Measurements from ENCODE around the gene ME1.

Gene ME1

DNA sequence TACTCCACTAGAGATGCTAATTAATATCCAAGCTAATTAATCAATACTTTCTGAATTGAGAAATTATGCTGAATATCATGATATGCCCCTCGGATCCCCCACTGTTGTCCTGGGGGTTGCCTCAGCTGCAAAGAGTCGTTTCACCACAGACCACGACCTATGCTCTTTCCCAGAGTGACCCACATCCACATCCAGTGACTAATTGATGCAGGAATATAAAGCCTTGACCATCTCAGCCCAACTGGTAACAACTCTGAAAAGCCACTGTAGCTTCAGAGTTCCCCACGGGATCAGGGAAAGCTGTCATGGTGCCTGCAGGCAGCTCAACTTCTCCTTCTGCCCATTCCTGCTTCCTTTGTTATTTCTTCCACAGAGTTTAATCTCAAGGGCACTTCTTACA is 120.8 kb downstream of the ME1 start:
- H3K4me3 ChIP-seq (replicated peaks; ENCODE audit: low read depth, low read length) = no peak overlapping the region
- TF ChIP-seq, protein P1, sequence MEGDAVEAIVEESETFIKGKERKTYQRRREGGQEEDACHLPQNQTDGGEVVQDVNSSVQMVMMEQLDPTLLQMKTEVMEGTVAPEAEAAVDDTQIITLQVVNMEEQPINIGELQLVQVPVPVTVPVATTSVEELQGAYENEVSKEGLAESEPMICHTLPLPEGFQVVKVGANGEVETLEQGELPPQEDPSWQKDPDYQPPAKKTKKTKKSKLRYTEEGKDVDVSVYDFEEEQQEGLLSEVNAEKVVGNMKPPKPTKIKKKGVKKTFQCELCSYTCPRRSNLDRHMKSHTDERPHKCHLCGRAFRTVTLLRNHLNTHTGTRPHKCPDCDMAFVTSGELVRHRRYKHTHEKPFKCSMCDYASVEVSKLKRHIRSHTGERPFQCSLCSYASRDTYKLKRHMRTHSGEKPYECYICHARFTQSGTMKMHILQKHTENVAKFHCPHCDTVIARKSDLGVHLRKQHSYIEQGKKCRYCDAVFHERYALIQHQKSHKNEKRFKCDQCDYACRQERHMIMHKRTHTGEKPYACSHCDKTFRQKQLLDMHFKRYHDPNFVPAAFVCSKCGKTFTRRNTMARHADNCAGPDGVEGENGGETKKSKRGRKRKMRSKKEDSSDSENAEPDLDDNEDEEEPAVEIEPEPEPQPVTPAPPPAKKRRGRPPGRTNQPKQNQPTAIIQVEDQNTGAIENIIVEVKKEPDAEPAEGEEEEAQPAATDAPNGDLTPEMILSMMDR (IDR thresholded peaks at IDR 0.05; ENCODE audit: low read depth, low read length, missing control alignments) = no peak
- DNase-seq (ENCODE audit: extremely low read depth, low read depth) = no peak

DNA sequence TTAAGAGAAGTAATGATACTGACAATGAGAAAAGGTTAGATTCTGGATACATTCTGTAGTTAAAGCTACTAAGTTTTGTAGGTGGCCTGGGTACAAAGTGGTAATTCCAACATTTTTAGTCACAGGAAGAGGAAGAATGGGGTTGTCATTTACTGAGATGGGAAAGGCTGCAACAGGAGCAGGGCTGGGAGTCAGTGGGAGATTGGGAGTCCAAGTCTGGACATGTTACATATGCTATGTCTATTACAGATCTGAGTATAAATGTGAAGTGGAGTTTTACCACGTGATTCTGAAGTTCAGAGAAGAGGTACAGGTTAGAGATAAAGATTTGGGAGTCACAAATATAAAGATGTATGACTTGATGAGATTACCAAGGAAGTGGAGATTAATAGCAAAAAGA is 121.5 kb downstream of the ME1 start:
- no peak overlapping the region for H3K4me3 ChIP-seq (replicated peaks; ENCODE audit: low read depth, low read length)
- TF ChIP-seq, protein P1 (IDR thresholded peaks at IDR 0.05; ENCODE audit: low read depth, low read length, missing control alignments) = no peak
- DNase-seq (ENCODE audit: extremely low read depth, low read depth) = no peak

DNA sequence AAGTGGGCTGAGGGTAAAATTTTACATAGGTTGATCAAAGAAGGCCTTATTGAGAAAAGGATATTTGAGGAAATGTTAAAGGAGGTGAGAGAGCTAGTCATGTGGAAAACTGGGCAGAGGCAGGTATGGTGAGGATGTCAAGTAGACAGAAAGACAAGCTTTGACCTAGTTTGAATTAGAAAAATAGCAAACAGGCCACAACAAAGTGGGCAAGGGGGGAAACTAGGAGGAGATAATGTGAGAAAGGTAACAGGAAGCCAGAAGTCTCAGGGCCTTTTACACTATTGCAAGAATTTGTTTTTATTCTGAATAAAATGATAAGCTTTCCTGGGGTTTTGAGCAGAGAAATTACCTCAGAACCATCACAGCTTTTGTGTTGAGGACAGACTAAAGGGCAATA is 122.0 kb downstream of the ME1 start:
- H3K4me3 ChIP-seq (replicated peaks; ENCODE audit: low read depth, low read length) = no peak overlapping the region
- TF ChIP-seq, protein P1 (IDR thresholded peaks at IDR 0.05; ENCODE audit: low read depth, low read length, missing control alignments) = no peak
- no peak for DNase-seq (ENCODE audit: extremely low read depth, low read depth)

DNA sequence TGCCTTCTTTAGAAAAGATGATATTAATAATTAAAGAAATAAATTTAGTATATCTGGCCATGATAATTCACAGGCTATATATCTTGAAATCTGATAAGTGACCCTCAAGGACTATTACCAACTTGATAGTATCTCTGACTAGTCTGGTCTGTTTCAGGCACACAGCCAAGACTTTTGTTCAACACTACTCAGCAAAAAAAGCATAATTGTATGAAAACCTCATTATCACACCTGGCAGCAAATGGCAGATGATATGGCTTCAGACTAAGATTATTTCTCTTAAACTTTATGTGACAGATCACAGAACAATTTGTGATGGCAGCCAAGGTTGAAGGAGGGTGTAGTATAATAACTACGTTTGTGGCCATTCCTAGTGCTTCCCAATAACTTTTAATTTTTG is 123.0 kb downstream of the ME1 start:
- no peak for DNase-seq (ENCODE audit: extremely low read depth, low read depth)

DNA sequence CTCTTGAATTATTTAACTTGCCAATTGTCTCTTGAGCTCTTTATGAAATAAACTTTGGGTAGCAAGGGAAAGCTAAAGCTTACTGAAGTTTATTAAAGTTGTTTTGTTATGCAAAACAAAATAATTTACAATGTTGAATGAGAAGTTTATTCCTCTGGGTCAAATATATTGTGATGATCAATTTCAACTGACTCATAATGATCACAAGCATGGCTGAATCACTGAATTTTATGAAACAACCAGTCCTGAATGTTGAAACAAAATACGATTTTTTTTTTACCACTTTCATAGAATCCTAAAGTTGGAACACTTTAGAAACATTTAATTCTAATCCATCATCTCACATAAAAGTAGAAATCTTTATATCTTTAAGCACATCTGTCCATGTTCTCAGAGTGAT is 127.4 kb downstream of the ME1 start:
- TF ChIP-seq, protein P1 (IDR thresholded peaks at IDR 0.05; ENCODE audit: low read depth, low read length, missing control alignments) = no peak
- no peak overlapping the region for H3K4me3 ChIP-seq (replicated peaks; ENCODE audit: low read depth, low read length)
- no peak for DNase-seq (ENCODE audit: extremely low read depth, low read depth)

More for the DNA sequence above, 123.0 kb downstream of the ME1 start:
- TF ChIP-seq, protein P1 (IDR thresholded peaks at IDR 0.05; ENCODE audit: low read depth, low read length, missing control alignments) = no peak
- H3K4me3 ChIP-seq (replicated peaks; ENCODE audit: low read depth, low read length) = no peak overlapping the region

DNA sequence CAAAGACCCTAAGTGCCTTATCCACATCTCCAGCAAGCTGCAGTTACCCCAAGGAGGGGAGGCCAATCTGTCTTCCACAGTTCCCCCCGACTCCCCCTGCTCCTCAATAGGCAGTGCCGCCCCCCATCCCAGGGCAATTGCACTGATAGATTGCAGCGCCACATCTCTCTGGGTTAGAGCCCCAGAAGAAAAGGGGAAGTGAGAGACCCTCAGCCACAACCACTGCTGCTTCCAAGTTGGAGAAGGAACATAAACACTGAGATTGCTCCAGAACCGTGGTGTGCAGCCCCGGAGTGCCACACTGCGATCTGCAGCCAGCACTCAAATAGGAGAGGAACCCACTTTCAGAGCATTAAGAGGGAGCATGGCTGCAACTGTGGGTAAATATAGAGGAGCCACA is 136.2 kb downstream of the ME1 start:
- no peak overlapping the region for H3K4me3 ChIP-seq (replicated peaks; ENCODE audit: low read depth, low read length)
- TF ChIP-seq, protein P1 (IDR thresholded peaks at IDR 0.05; ENCODE audit: low read depth, low read length, missing control alignments) = no peak
- no peak for DNase-seq (ENCODE audit: extremely low read depth, low read depth)

All from HFF-Myc (cell line).